Body of pancreas (tissue), 4 donors: ENCODE data around the gene PDZD2. TPM values are rescaled to one million over a fixed set of nuclear protein-coding genes. Genes with fewer than 3 reads are reported as not detected.

ENCODE experiments used
- ATAC-seq: fragments of 150-250 bp; one replicate; pipeline ENCODE4 v1.9.1; 2016
- DNase-seq, 4 donors: peaks; one replicate each; pipeline ENCODE4 v3.0.0-alpha.2; 2019
- H3K27ac ChIP-seq, 4 donors: fragments of 200-600 bp; sonication (generic); 1 replicate in 3 of 4; 2 replicates in 1 of 4; pipeline versions ENCODE4 v1.5.1 to v1.6.1; 2016 to 2019; ENCODE audit warnings: mild to moderate bottlenecking in 1 of 4, mixed read lengths in 1 of 4, moderate library complexity in 1 of 4
- H3K27me3 ChIP-seq, 2 donors: fragments of 200-600 bp; sonication (generic); one replicate each; pipeline ENCODE4 v1.6.0; 2016; ENCODE audit warnings: mild to moderate bottlenecking in 1 of 2
- H3K36me3 ChIP-seq, 2 donors: fragments of 200-600 bp; sonication (generic); replicated peaks in 1 of 2; 2 replicates each; pipeline ENCODE4 v1.5.1; 2016; ENCODE audit warnings: low read depth in 2 of 2; ENCODE audit not compliant: insufficient read depth in 1 of 2
- H3K4me1 ChIP-seq: fragments of 200-600 bp; sonication (generic); one replicate; pipeline ENCODE4 v1.6.0; 2016
- H3K4me3 ChIP-seq, 2 donors: fragments of 200-600 bp; sonication (generic); 1 replicate in 1 of 2; 2 replicates in 1 of 2; pipeline ENCODE4 v1.5.1; 2016 to 2019
- H3K9me3 ChIP-seq, 3 donors: fragments of 200-600 bp; sonication (generic); 1 replicate in 2 of 3; 2 replicates in 1 of 3; pipeline ENCODE4 v1.5.1; 2016
- POLR2A ChIP-seq, 3 donors: fragments of 450-650 bp; IDR thresholded peaks; one replicate each; pipeline ENCODE4 v1.6.1; 2016; ENCODE audit warnings: antibody characterized with exemption in 3 of 3, mild to moderate bottlenecking in 2 of 3
- WGBS, 2 donors: methylation state at CpG; one replicate each; pipeline ENCODE4 v1.1.5; 2017; 5-methylcytosine and 5-hydroxymethylcytosine counted together
- intact Hi-C: fragments of 100-400 bp; cut with DNase I; formaldehyde crosslinking; loops from one replicate; pipeline ENCODE4 v1.15.1; 2023
- total RNA-seq, 2 donors: library from RNA; depleted of rRNA; stranded (reverse); fragments of >200 nt; gene quantifications; one replicate each; pipeline ENCODE4 v1.1.0, GENCODE V29; 2016
- TF ChIP-seq, protein P1 (sequence below), 7 experiments: fragments of 450-650 bp in 4 of 7; fragments of 200-600 bp in 3 of 7; sonication (generic) in 3 of 7; IDR thresholded peaks; one replicate each; pipeline ENCODE4 v1.5.1; 2016 to 2019; ENCODE audit warnings: antibody characterized with exemption in 7 of 7

PDZD2 gene
- total RNA-seq, 2 donors from 2014 or later: 3.9 to 12.9 TPM

DNA sequence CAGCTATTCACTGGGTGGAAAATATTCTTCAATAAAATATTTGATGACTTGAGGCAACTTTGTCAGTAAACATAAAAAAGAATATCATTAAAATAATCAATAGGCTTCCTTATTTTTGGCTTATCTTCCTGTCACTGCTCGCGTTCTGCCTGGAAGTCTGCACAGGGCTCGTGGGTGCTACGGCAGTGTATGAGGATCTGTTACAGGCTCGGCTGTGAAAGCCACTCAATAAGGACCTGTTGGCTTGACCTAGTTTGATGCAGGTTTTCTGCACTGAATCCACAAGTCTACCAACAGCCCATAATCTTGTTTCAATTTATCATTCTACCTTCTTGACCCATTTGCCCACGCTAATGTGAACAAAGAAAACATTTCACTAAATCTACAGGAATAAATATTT is 97.2 kb downstream of the PDZD2 start:
- WGBS, 2 donors: 54 to 67% methylated on average over 6 of the region's 6 CpGs

DNA sequence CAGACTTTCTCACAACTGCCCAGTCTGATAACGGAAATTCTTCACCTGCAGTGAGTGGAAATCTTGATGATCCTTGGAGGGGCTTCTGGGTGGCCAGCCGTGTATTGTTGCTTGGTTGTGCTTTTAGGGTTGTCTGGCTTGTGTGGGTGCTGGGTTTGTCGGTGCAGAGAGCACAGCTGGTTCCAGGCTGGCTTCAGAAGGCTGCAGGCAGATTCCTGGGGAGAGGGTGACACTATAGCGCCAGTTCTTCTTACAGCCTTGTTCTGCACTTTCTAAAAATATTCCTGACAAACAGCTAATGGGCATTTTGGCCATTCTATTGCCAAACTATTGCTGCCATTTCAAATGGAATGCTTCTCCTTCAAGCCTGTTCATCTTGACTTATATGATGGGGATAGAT is 99.3 kb downstream of the PDZD2 start:
- ATAC-seq (no peak), DNase-seq (no peak)
- Histone ChIP-seq H3K9me3 (no peaks in the 10 kb centered on the region), H3K27me3 (no peaks in the 10 kb centered on the region), H3K4me1 (no peaks in the 10 kb centered on the region), H3K27ac (no peak overlapping the region), H3K4me3 (no peak overlapping the region), H3K36me3 (no peaks in the 10 kb centered on the region)
- intact Hi-C loops: no loop called here
- 70 to 74% methylated on average over 4 of the region's 4 CpGs for WGBS, 2 donors
- TF ChIP-seq POLR2A (IDR thresholded peaks at IDR 0.05): no peak

More for the DNA sequence above, 97.2 kb downstream of the PDZD2 start:
- intact Hi-C loops: no loop called here
- no peak for TF ChIP-seq POLR2A (IDR thresholded peaks at IDR 0.05)
- TF ChIP-seq, protein P1, sequence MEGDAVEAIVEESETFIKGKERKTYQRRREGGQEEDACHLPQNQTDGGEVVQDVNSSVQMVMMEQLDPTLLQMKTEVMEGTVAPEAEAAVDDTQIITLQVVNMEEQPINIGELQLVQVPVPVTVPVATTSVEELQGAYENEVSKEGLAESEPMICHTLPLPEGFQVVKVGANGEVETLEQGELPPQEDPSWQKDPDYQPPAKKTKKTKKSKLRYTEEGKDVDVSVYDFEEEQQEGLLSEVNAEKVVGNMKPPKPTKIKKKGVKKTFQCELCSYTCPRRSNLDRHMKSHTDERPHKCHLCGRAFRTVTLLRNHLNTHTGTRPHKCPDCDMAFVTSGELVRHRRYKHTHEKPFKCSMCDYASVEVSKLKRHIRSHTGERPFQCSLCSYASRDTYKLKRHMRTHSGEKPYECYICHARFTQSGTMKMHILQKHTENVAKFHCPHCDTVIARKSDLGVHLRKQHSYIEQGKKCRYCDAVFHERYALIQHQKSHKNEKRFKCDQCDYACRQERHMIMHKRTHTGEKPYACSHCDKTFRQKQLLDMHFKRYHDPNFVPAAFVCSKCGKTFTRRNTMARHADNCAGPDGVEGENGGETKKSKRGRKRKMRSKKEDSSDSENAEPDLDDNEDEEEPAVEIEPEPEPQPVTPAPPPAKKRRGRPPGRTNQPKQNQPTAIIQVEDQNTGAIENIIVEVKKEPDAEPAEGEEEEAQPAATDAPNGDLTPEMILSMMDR (IDR thresholded peaks at IDR 0.05): no peak
- DNase-seq: no peak
- ATAC-seq: no peak
- H3K4me3 ChIP-seq: no peak overlapping the region
- no peaks in the 10 kb centered on the region for H3K4me1 ChIP-seq
- no peak overlapping the region for H3K27ac ChIP-seq
- no peaks in the 10 kb centered on the region for H3K27me3 ChIP-seq
- no peaks in the 10 kb centered on the region for H3K36me3 ChIP-seq
- no peaks in the 10 kb centered on the region for H3K9me3 ChIP-seq

DNA sequence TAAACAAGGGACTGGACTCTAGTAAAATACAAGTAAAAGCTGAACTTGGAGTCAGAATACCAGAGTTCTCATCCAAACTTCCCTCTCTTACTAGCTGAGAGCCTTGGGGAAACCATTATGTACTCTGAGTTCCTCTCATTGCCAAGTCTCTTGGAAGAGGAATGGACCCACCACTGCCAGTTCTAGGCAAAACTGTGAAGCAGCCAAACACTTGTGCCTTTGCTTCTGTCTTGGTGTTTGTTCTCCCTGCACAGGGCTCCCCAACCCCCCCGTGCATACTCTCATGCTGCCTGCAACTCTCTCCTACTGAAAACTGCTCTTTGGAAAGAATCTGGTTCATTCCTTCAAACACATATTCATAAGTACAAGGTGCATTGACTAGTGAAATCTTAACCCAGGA is 102.6 kb downstream of the PDZD2 start:
- no peak for TF ChIP-seq POLR2A (IDR thresholded peaks at IDR 0.05)
- TF ChIP-seq, protein P1 (IDR thresholded peaks at IDR 0.05): no peak
- no peak for DNase-seq
- H3K4me1 ChIP-seq: no peaks in the 10 kb centered on the region
- no peaks in the 10 kb centered on the region for H3K27me3 ChIP-seq
- no peak overlapping the region for H3K4me3 ChIP-seq
- intact Hi-C loops: no loop called here
- no peaks in the 10 kb centered on the region for H3K36me3 ChIP-seq
- 28 to 42% methylated on average over 1 of the region's 1 CpG for WGBS, 2 donors
- no peak for ATAC-seq
- no peaks in the 10 kb centered on the region for H3K9me3 ChIP-seq
- H3K27ac ChIP-seq: no peak overlapping the region

DNA sequence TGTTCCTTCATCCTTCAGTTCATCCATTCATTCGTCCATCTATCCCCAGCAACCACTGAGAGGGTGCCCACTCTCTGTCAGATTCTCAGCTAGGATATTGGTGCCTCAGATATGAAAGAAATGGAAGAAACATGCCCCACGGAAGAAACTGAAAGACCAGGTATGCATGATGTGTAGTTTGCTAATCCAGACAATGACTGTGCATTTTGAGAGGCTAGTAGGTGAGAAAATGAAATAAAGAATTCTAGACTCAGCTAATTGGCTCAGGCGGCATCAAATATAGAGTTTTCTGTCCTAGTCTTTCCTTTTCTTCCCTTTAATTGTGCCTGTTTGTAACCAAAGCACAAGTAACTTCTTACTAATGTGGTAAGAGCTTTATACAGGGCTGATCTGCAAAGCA is 104.7 kb downstream of the PDZD2 start:
- DNase-seq (no peak), ATAC-seq (no peak)
- Histone ChIP-seq H3K4me3 (no peak overlapping the region), H3K4me1 (no peaks in the 10 kb centered on the region), H3K9me3 (no peaks in the 10 kb centered on the region), H3K36me3 (no peaks in the 10 kb centered on the region), H3K27ac (no peak overlapping the region), H3K27me3 (no peaks in the 10 kb centered on the region)
- TF ChIP-seq, protein P1 (IDR thresholded peaks at IDR 0.05): no peak
- no peak for TF ChIP-seq POLR2A (IDR thresholded peaks at IDR 0.05)
- 60 to 61% methylated on average over 3 of the region's 3 CpGs for WGBS, 2 donors
- intact Hi-C loops: no loop called here

DNA sequence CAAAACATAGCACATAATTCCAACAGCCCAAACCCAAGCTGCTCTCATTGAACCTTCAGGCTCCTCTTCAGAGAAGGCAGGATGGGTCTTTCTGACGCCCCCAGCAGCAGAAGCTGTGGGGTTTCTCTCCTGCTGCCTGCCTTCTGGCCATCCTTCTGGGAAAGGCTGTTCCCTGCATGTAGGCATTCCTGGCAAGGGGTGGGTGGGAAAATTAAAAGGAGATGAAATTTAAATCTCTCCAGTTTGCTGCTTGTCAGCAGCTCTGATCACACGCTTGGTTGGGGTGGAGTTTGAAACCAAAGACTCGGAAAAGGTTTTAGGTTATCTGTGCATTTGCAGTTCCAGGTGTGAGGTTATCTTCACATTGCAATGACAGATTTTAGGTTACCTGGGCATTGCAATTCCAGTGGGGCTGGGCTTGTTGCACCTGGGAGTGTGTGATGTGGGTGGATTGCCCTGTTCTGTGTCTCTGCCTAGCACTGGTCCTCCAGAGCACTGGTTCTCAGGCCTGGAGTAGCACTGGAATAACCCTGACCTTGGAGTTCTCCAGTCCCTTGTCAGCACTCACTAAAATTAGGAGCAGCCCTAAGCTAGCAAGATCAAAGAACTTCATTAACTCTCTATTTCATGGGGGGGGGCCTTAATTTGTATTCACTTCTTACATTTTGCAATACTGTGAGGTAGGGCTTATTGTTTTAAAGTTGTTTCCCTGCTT is 109.7 kb downstream of the PDZD2 start:
- TF ChIP-seq POLR2A (IDR thresholded peaks at IDR 0.05): no peak
- TF ChIP-seq, protein P1 (IDR thresholded peaks at IDR 0.05): no peak
- ATAC-seq (no peak), DNase-seq (no peak)
- no peaks in the 10 kb centered on the region for H3K9me3 ChIP-seq
- H3K27me3 ChIP-seq: no peaks in the 10 kb centered on the region
- H3K4me1 ChIP-seq: no peaks in the 10 kb centered on the region
- H3K4me3 ChIP-seq: no peak overlapping the region
- no peak overlapping the region for H3K27ac ChIP-seq
- intact Hi-C loops: no loop called here
- WGBS, 2 donors: 45 to 53% methylated on average over 3 of the region's 3 CpGs
- H3K36me3 ChIP-seq: no peaks in the 10 kb centered on the region
